H7 (cell line): ENCODE data around the gene CDK14. TPM values are rescaled to one million over a fixed set of nuclear protein-coding genes. Genes with fewer than 3 reads are reported as not detected.

Experiments
- DNase-seq: peaks from one replicate; pipeline ENCODE4 v3.0.0; 2012
- H3K27me3 ChIP-seq: 2 replicates; pipeline ENCODE4 v1.6.0; 2011; ENCODE audit warnings: mild to moderate bottlenecking, low read length; ENCODE audit not compliant: control insufficient read depth, insufficient read depth
- H3K36me3 ChIP-seq: replicated peaks from 2 replicates; pipeline ENCODE4 v1.5.1; 2011; ENCODE audit warnings: low read length; ENCODE audit not compliant: control insufficient read depth, insufficient read depth
- H3K4me3 ChIP-seq: 2 replicates; pipeline ENCODE4 v1.5.1; 2011; ENCODE audit warnings: low read depth, mild to moderate bottlenecking, control low read depth, low read length, moderate library complexity; ENCODE audit not compliant: insufficient read depth
- total RNA-seq: library from RNA; depleted of rRNA; stranded (reverse); fragments of >200 nt; shearing (Covaris generic); gene quantifications from 2 replicates; pipeline ENCODE4 v1.2.3, GENCODE V29; 2014

CDK14 gene
- total RNA-seq, 1 experiment from 2014 or later: 28.6 TPM

GRCh38 chr7:90698616-90699015 is 102.5 kb downstream of the CDK14 start:
- H3K27me3 ChIP-seq: no peaks in the 10 kb centered on the region
- no peak for DNase-seq
- H3K36me3 ChIP-seq: no peaks in the 10 kb centered on the region
- no peak overlapping the region for H3K4me3 ChIP-seq

- no peaks in the 10 kb centered on the region for H3K36me3 ChIP-seq
- H3K27me3 ChIP-seq: no peaks in the 10 kb centered on the region
- no peak for DNase-seq
- H3K4me3 ChIP-seq: no peak overlapping the region
Measured at GRCh38 chr7:90701021-90701420, 104.9 kb downstream of the CDK14 start.

GRCh38 chr7:90701771-90702170 is 105.7 kb downstream of the CDK14 start:
- DNase-seq: peak; percentile 2

GRCh38 chr7:90705391-90706071 is 109.4 kb downstream of the CDK14 start:
- DNase-seq: no peak
- Histone ChIP-seq H3K4me3 (no peak overlapping the region), H3K27me3 (no peaks in the 10 kb centered on the region), H3K36me3 (no peaks in the 10 kb centered on the region)

More at GRCh38 chr7:90701771-90702170, 105.7 kb downstream of the CDK14 start:
- H3K36me3 ChIP-seq: no peaks in the 10 kb centered on the region
- no peak overlapping the region for H3K4me3 ChIP-seq
- H3K27me3 ChIP-seq: no peaks in the 10 kb centered on the region

- no peak for DNase-seq
- H3K36me3 ChIP-seq: no peaks in the 10 kb centered on the region
- H3K27me3 ChIP-seq: no peaks in the 10 kb centered on the region
- no peak overlapping the region for H3K4me3 ChIP-seq
Measured at GRCh38 chr7:90706072-90706716, 110.1 kb downstream of the CDK14 start.

- peak; percentile 7 for DNase-seq
- H3K27me3 ChIP-seq: no peaks in the 10 kb centered on the region
- no peak overlapping the region for H3K4me3 ChIP-seq
- no peaks in the 10 kb centered on the region for H3K36me3 ChIP-seq
Measured at GRCh38 chr7:90708841-90709317, 112.8 kb downstream of the CDK14 start.

- Histone ChIP-seq H3K36me3 (no peaks in the 10 kb centered on the region), H3K27me3 (no peaks in the 10 kb centered on the region), H3K4me3 (no peak overlapping the region)
- DNase-seq: no peak
Measured at GRCh38 chr7:90709501-90710465, 113.7 kb downstream of the CDK14 start.

- Histone ChIP-seq H3K36me3 (no peaks in the 10 kb centered on the region), H3K4me3 (no peak overlapping the region), H3K27me3 (no peaks in the 10 kb centered on the region)
- DNase-seq: no peak
Measured at GRCh38 chr7:90710466-90710850, 114.3 kb downstream of the CDK14 start.

- no peaks in the 10 kb centered on the region for H3K27me3 ChIP-seq
- no peaks in the 10 kb centered on the region for H3K36me3 ChIP-seq
- no peak overlapping the region for H3K4me3 ChIP-seq
- DNase-seq: no peak
Measured at GRCh38 chr7:90713628-90714027, 117.5 kb downstream of the CDK14 start.

GRCh38 chr7:90715067-90715466 is 118.9 kb downstream of the CDK14 start:
- no peaks in the 10 kb centered on the region for H3K27me3 ChIP-seq
- no peak for DNase-seq
- H3K36me3 ChIP-seq: no peaks in the 10 kb centered on the region
- no peak overlapping the region for H3K4me3 ChIP-seq

- DNase-seq: no peak
- Histone ChIP-seq H3K27me3 (no peaks in the 10 kb centered on the region), H3K4me3 (no peak overlapping the region), H3K36me3 (no peaks in the 10 kb centered on the region)
Measured at GRCh38 chr7:90717296-90718060, 121.4 kb downstream of the CDK14 start.

- Histone ChIP-seq H3K4me3 (no peak overlapping the region), H3K36me3 (no peaks in the 10 kb centered on the region), H3K27me3 (no peaks in the 10 kb centered on the region)
- DNase-seq: no peak
Measured at GRCh38 chr7:90719155-90719554, 123.0 kb downstream of the CDK14 start.

- no peak for DNase-seq
- Histone ChIP-seq H3K4me3 (no peak overlapping the region), H3K36me3 (no peaks in the 10 kb centered on the region), H3K27me3 (no peaks in the 10 kb centered on the region)
Measured at GRCh38 chr7:90720984-90721760, 125.1 kb downstream of the CDK14 start.
